Stimulated activated CD8-positive, alpha-beta memory T cell treated with anti-CD3 and anti-CD28 coated beads, Interleukin-7, amount 100 ng/mL, for 48 hours (primary cell): ENCODE data around the gene LYZL2.
"Not testable (repeated sequence)": the region's sequence is repeated elsewhere in the genome, so short reads cannot be mapped to it uniquely, and the experiment has no call there.

Experiments used
- DNase-seq, 2 donors: peaks; one replicate each; pipeline ENCODE4 v3.0.0-alpha.2; 2020; ENCODE audit warnings: low read depth in 1 of 2; ENCODE audit errors: extremely low read depth in 1 of 2

Gene LYZL2

GRCh38 chr10:30629653-30630052 lies at the start of gene LYZL2:
TSS of gene LYZL2 (minus strand) at chr10:30629753. CDS start at chr10:30626915, 2,838 bp downstream.
- DNase-seq: no peak

GRCh38 chr10:30677616-30678015 lies 48.1 kb upstream of the LYZL2 start:
- DNase-seq: peak in 1 of 2 donors; percentile 64

- DNase-seq: not testable (repeated sequence)
These were observed 47.6 kb upstream of the LYZL2 start for GRCh38 chr10:30677146-30677545.

DNA sequence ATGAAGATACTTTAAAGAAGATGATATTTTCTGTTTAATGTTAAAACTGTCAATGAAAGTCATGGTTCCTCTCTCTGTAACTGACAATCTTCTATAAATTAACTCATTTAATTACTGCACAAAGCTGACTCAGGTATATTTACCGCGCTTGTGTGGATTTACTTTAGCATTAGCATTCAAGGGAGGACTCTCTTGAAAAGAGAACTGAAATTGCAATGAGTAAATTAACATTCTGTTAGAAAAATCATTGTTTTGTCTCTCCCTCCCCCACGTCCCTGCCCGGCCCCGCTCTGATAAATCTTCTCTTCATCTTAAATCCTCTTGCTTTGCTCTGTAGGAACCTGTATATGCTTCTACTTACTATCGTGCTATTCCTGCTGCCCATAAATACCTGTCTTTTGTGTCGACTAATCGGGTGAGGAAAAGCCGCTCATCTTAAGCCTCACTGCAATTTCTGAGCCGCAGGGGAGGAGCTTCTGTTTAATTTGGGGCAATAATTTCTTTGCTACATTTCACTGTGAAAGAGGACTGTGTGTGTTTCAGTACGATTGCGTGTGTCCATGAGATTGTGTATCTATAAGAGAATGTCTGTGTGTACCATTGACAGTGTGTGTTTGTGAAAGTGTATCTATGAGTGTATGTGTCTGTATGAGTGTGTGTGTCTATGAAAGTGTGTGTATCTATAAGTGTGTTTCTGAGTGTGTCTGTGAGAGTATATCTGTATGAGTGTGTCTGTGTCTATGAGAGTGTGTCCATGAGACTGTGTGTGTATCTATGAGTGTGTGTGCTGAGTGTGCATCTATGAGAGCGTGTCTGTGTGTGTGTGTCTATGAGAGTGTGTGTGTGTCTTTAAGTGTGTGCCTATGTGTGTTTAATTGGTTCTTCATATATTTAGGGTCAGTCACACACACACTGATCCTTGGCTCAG lies 46.5 kb upstream of the LYZL2 start:
- DNase-seq: no peak

GRCh38 chr10:30674796-30675195 lies 45.2 kb upstream of the LYZL2 start:
- DNase-seq: no peak

DNA sequence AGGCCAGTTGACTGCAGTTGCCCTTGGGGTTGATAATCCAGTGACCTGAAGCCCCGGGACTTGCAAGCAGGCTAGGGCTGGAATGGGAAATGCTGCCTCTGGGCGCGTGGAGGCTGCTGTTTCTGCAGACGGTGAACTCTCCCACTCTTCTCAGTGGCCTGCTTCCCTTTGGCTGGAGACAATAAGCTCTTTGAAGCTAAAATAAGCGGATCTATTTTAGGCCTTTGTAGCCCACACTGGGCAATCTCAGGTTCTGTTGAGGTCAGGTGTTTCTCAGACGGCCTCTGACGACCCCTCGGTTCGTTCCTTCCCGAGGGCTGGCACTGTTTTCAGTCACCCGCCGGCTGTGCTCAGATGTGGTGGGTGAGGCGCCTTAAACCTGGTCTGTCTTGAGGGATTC lies 43.7 kb upstream of the LYZL2 start:
- DNase-seq: not testable (repeated sequence)

- not testable (repeated sequence) for DNase-seq
These were observed 42.8 kb upstream of the LYZL2 start for GRCh38 chr10:30672338-30672737.

- DNase-seq: no peak
These were observed 41.6 kb upstream of the LYZL2 start for GRCh38 chr10:30671026-30671616.

DNA sequence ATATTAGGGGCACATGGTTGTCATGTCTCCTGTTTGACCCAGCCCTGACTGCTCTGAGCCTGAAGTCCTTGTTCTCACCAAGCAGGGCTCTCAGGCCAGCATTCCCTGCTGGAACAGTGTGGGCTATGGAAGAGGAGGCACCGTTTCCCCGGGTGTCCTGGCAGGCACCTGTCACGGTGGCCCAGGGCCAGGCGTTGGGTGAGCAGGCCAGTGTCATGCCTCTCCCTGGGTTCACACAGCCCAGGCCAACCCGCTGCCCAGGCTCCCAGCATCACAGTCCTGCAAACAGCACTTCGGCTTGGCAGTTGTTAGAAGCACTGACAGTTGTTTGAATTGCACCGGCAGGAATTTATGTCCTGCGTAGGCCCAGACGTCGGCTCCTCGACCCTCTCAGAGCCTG lies 38.4 kb upstream of the LYZL2 start:
- not testable (repeated sequence) for DNase-seq

- not testable (repeated sequence) for DNase-seq
These were observed 33.9 kb upstream of the LYZL2 start for GRCh38 chr10:30663403-30663802.

DNA sequence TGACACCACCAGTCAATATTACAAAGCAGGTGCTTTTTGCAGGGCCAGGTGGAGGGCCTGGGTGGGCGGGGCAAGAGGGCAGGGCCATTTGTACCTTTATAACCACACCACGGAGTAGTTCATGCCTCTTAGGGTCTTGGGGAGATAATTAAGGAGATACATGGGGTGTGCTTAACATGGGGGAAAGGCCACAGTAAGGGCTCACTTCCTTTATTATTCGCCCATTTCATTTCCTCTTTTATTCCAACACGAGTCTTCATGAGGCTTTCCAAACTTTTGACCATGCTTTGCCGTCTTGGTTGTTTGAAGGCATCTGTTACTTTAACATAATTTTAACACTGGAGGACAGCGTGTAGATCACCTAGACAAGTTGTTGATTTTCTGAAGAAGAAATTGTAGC lies 33.3 kb upstream of the LYZL2 start:
- no peak for DNase-seq

DNA sequence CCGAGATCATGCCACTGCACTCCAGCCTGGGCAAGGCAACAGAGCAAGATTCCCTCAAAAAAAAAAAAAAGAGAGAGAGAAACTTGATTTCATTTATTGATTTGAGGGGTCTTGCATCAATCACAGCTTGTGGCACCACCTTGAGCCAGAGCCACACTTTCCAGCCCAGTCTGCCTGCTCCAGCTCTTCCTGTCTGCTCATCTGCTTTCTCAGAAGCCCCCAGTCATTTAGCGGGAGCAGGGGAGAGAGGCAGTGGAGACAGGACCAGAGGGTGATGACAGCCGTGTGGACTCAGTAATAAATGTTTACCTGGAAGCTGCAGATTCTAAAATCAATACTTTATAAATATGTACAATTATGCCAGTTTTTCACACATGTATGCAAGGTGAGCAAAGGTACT lies 30.8 kb upstream of the LYZL2 start:
- DNase-seq: not testable (repeated sequence)

DNA sequence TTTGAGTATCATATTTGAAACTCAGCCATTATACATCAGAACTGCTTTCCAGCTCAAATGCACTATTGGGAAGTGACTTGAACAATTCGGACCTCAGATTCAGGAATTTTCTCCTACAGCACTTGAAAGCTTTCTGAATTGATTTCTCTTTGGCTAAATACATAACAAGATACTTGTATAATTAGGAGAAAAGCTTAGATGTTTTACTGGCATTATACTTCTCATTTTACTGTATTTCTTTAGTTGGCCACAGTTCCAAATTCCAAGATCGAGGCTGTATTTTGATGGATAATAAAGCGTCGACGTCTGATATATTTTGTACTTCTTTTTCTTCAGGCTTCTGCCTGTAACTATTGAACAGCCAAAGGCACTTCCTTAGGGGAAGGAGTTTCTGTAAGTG lies 26.7 kb upstream of the LYZL2 start:
- no peak for DNase-seq

GRCh38 chr10:30655001-30655400 lies 25.4 kb upstream of the LYZL2 start:
- not testable (repeated sequence) for DNase-seq

DNA sequence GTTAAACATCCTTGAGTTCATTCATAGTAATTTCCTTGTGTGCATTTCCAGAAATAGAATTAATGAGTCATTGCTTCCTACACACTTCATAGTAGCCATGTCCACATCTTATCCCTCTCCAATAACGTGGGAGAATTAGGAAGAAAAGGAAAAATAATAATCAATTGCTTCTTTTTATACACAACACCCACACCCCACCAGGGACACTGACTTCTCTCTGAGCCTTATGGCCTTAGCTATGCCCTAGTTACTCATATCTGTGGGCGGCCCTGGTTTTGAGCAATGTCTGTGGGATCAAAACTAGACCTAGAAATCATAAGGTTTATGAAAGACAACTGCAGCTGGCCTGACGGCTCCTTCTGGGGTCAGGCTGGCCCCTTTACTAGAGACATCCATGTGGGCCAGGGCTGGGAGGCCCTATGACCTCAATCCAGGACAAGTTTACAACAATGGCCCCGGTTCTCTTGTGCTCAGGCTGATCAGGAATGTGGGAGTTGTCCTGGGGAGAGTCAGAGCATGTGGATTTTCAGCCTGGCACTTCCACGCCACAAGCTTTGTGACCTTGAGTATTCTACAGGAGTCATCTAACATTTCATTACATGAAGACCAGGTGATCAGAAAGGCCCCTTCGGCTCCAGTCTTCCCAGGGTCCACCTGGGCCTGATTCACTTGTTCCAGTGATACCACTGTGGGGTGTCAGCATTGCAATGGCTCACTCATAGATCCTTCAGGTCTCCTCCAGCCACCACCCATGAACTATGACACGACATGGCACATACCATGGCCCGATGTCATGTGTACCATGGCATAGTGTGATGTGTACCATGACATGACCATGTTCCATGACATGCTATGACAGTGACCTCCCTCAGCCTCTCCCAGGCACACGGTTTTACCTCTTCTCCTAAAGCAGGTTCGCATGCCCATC lies 22.2 kb upstream of the LYZL2 start:
- DNase-seq: peak in 1 of 2 donors; percentile 37

GRCh38 chr10:30647089-30647488 lies 17.5 kb upstream of the LYZL2 start:
- DNase-seq: peak in 1 of 2 donors; percentile 43

GRCh38 chr10:30645340-30645827 lies 15.8 kb upstream of the LYZL2 start:
- DNase-seq: no peak

DNA sequence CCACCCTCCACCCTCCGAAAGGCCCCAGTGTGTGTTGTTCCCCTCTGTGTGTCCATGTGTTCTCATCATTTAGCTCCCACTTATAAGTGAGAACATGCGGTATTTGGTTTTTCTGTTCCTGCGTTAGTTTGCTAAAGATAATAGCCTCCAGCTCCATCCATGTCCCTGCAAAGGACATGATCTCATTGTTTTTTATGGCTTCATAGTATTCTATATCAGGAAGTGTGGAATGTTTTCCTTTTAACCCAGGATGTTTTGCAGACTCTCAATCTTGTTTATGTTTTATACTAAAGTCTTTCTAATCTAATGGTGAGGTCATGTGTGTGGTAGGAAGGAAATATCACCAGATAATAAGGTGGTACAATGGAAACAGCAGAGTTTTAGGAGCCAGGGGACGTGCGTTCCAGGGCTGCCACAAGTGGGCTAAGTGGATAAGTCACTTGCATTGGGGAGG lies 14.9 kb upstream of the LYZL2 start:
- not testable (repeated sequence) for DNase-seq

GRCh38 chr10:30643557-30644199 lies 14.1 kb upstream of the LYZL2 start:
- DNase-seq: not testable (repeated sequence)

GRCh38 chr10:30642856-30643255 lies 13.3 kb upstream of the LYZL2 start:
- DNase-seq: not testable (repeated sequence)
